NCI-H2227 (cell line): ENCODE data around the gene POLR1D.

Experiments used
- DNase-seq: peaks from one replicate; lab custom pipeline; 2025; ENCODE audit not compliant: unreplicated experiment; lab: John Stamatoyannopoulos, UW

POLR1D gene

GRCh38 chr13:27637289-27637626 lies 15.6 kb downstream of the POLR1D start:
- DNase-seq, result no peak

GRCh38 chr13:27638001-27638400 lies 16.3 kb downstream of the POLR1D start:
- DNase-seq, result no peak

- no peak for DNase-seq
These were observed 16.8 kb downstream of the POLR1D start for GRCh38 chr13:27638521-27638920.

GRCh38 chr13:27639186-27639585 lies 17.5 kb downstream of the POLR1D start:
- DNase-seq, result no peak

GRCh38 chr13:27641711-27642502 lies 20.2 kb downstream of the POLR1D start:
- no peak for DNase-seq

GRCh38 chr13:27643334-27644132 lies 21.8 kb downstream of the POLR1D start:
- no peak for DNase-seq

- DNase-seq, result no peak
These were observed 22.6 kb downstream of the POLR1D start for GRCh38 chr13:27644302-27644701.

- DNase-seq, result no peak
These were observed 28.6 kb downstream of the POLR1D start for GRCh38 chr13:27650312-27650711.

GRCh38 chr13:27654059-27654458 lies 32.4 kb downstream of the POLR1D start:
- no peak for DNase-seq

- DNase-seq, result no peak
These were observed 33.1 kb downstream of the POLR1D start for GRCh38 chr13:27654816-27655215.

- DNase-seq, result no peak
These were observed 36.0 kb downstream of the POLR1D start for GRCh38 chr13:27657724-27658123.

GRCh38 chr13:27658546-27658945 lies 36.9 kb downstream of the POLR1D start:
- DNase-seq, result no peak

- DNase-seq, result no peak
These were observed 37.6 kb downstream of the POLR1D start for GRCh38 chr13:27659145-27659865.

GRCh38 chr13:27660511-27660910 lies 38.8 kb downstream of the POLR1D start:
- no peak for DNase-seq

GRCh38 chr13:27661017-27661416 lies 39.3 kb downstream of the POLR1D start:
- no peak for DNase-seq

- DNase-seq, result no peak
These were observed 41.2 kb downstream of the POLR1D start for GRCh38 chr13:27662738-27663470.

GRCh38 chr13:27663947-27664346 lies 42.3 kb downstream of the POLR1D start:
- no peak for DNase-seq

- DNase-seq, result no peak
These were observed 43.6 kb downstream of the POLR1D start for GRCh38 chr13:27665333-27665732.

GRCh38 chr13:27665761-27666160 lies 44.1 kb downstream of the POLR1D start:
- DNase-seq, result no peak

GRCh38 chr13:27666951-27667350 lies 45.3 kb downstream of the POLR1D start:
- no peak for DNase-seq

- DNase-seq, result no peak
These were observed 46.3 kb downstream of the POLR1D start for GRCh38 chr13:27667946-27668345.
